H4 (cell line): ENCODE measurements around the gene PLA1A. TPM values are rescaled to one million over a fixed set of nuclear protein-coding genes. Genes with fewer than 3 reads are reported as not detected.

Source experiments
- DNase-seq: peaks from one replicate; pipeline ENCODE4 v3.0.0-alpha.2; 2015; ENCODE audit warnings: low spot score
- total RNA-seq: library from RNA; depleted of rRNA; stranded (reverse); fragments of >200 nt; shearing (Covaris generic); gene quantifications from 2 replicates; pipeline ENCODE4 v1.2.3, GENCODE V29; 2014

PLA1A gene
- total RNA-seq, 1 experiment from 2014 or later: 0.04 TPM

DNA sequence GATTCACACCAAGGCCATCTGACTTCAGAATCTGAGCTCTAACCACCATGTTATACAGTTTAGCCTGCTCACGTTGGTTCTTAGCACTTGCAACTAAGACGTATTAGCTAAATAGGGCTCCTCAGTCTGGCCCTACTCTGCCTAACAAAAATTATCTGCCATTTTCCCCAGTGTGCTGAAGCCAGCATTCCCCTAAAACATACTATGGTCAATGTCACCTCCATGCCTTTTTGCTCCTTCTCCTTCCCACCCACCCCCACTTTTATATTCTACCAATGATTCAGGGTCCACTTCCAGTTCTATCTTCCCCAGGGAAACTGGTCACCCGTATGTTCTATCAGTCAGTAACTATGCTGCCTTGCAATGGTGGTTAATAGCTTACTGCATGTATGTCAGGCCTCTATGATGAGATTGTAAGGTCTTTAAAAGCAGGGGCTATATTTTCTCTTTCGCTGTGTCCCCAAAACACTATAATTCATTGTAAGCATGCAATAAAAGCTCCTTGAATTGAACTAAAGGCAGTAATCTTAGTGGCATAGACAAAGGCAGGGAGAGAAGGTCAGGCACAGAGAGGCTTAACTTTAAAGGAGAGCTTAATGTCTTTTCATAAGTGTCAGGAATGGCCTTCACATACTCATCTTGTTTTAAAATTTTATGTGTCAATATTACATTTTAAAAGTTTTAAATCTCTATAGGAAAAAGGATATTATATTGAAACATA is 39.4 kb downstream of the PLA1A start:
- no peak for DNase-seq

DNA sequence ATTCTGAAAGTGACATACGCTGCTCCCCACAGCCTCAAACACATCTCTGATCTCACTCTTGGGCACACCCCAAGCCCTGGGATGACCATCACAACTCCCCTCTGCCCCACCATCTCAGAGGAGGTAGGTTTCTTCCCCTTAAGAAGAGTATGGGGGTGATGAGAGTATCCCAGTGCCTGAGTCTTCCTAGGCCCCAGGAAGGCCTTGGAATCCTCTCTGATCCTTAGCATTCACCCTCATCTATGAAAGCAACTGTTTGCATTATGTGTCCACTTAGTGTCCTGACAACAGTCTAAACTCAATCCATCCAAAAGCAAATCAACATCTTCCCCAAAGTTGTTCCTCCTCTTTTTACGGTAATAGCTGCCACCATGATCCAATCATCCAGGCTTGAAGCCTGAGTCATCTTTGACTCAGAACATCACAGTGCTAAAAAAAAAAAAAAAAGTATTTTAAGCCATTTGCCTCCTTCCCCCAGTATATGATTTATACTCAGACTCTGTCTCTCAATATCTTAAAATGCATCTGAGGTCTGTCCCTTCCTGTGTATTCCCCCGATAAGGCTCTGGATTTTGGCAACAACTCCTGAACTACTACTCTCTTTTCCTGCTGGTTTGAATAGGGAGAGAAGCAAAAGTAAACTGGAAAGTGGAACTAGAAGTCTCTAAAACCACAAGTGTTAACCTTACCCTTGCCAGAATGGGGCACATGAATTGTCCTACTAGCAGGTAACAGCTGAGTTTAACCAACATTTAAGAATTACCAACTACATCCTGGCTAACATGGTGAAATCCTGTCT is 40.2 kb downstream of the PLA1A start:
- peak; percentile 86 for DNase-seq

DNA sequence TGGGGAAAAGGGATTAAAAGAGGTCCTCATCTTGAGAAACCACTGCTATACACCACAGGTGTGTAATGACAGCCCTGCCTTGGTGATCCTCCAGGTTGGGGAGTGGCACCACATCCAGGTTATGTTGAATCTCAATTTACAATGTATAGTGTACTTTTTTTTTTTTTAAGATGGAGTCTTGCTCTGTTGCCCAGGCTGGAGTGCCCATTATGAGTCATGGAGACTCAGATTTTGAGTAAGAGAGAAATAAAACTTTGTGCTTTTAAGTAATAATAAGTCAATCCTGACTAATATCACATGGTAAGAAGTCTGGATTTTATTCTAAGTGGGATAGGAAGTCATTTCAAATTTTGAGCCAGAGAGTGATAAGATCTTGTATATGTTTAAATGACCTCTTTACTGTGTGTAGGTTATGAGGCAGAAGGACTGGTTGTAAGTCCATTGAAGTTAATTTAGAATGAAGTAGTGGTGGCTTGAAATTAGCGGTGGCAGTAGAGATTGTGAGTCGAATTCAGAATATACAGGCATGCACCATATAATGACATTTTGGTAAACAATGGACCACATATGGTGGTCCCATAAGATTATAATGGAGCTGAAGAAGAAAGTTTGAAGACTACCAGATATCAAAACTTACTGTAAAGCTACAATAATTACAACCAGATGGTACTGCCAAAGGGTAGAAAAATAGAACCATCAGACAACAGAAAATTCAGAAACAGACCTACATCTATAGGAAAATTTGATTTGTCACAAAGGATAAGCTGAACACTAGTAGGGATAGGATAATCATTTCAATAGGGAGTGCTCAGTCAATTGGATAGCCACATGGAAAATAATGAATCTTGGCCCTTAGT is 42.0 kb downstream of the PLA1A start:
- no peak for DNase-seq

DNA sequence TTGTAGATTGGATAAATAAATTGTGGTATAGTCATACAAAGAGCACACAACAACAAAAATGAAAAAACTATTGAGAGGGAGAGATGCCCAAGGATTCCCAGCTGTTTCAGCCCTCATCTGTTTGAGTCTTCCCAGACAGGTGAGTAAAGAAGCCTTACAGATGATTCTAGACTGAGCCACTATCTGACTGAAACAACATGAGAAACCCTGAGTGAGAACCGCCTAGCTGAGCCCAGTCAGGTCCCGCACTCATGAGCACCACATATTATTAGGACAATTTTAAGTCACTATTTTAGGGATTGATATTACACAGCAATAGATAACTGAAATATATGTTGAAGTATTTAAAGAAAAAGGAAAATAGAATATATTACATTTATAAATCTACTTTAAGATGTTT is 43.7 kb downstream of the PLA1A start:
- DNase-seq: no peak

DNA sequence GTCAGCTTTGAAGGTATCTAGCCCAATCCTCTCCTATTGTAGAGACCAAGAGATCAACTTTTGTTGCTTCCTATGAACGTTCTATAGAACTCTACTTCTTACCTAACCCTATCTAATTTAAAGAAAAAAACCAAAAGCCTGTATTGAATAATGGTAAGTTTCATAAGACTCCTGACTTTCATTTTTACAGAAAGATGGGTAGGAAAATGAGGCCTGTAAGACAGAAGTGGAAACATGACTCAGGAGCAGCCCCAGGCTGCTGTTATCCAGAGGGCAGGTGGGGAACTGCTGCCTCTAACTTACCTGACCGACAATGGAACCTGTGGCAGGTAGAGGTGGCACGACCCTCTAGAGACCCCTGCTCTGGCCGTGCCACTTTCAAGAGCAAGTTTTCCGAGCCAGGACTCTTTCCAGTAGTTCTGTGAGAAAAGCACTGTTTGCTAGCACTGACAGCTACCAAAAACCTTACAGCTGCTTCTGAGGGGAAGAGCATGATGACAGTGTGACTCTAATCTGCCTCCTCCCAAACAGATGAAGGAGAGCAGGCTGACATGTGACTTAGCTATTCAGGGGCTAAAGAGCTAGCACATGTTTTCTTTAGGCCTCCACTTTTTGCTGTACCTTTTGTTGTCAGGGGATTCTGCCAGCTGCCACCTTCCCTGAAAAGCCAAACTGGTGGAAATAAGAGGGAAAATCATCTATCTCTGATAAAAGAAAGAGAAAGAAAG is 45.2 kb downstream of the PLA1A start:
- DNase-seq: no peak

DNA sequence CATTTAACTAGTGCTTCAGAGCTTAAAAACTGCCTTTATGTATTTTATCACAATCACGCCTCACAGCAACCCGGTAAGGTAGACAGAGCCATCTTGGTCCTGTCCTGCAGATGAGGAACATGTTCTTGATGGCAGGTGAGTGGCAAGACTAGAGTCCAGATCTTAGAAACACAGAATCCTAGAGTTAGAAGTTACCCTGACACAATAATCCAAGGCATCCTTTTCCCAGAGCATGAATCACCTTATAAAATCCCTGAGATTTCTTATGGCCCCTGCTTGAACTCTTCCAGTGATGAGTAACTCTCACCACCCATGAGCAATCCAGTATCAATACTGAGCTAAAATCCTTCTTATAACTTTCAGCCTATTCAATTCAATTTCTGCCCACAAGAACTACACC is 45.8 kb downstream of the PLA1A start:
- no peak for DNase-seq

DNA sequence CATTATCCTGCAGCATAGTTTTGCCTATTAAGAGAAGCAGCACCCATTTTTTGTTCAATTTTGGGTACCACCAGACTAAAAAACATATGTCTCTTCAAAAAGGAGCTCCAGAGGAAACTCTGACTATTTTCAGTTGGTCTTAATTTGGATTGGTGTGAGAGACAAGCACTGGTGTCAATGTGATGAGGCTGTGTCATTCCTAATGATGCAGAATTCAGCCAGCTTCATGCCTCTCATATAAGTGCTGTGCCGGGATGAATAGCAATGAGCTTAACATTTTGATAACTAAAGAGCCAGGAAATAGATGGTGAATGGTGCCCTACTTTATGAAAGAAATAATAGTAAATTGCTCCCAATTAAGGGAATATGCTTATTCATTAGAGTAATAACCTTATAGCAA is 46.8 kb downstream of the PLA1A start:
- no peak for DNase-seq

DNA sequence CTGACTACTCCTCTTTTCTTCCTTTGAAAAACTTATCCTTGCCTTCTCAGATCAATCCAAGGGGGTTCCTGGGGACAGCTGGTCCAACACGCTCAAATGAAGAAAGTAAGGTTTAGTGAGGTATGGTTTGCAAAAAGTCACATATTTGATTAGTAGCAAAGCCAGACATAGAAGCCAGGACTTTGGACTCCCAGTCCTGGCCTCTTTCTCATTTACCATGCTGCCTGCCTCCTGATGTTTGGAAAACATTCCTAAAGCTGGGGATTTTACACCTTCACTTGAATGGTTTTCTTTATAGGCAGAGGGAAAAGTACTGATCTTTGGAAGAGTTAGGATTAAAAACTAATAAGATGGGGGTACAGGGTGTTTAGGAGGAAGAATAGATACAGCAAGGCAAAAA is 48.1 kb downstream of the PLA1A start:
- DNase-seq: no peak

DNA sequence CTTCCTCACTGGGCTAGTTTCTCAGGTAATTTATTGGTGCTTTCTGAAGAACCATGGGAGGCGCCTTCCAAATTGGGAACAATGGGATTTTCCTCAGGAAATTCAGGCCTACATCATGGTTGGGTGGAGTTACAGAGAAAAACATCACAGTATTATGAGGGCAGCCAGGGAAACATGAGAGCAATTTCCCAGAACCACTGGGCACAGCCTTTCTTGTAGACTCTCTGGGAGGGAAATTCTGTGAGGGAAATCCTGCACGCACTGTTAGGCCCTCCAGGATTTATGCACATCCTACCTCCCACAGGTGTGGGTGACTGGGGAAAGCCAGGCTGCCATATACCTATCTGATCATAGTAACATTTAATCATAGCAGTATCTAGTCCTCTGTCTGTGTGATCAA is 49.5 kb downstream of the PLA1A start:
- no peak for DNase-seq

DNA sequence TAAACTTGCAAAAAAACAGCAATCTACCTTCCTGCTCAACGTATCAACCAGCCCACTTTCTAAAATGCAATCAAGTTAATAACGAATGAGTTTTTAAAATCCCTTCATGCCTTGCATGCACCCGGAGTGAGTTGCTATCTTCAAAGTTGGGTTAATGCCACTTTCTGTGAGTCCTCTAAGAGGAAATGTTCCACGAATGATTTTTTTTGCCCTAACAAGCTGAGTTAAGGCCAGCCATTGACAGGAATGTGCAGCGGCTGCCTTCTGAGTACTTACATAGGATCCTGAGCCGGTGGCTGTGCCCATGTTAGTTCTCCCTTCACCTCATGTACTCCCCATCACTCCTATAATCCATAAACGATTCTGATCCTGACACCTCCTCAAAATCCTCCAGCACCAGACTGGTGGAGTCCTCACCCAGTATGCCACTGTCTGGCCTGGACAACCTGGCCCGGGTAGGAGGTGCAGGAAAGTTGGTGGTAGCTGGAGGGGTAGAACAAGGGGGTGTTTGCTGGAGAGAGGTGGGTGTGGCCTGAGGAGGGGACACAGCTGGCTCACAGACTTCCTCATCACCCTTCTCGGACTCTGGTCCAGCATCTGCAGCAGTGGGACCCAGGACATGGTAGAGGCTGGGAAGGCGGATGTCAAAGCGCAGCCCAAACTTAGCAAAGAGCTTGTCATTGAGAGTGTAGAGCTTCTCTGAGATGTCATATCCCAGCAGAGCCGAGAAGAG is 50.3 kb downstream of the PLA1A start:
- DNase-seq: no peak

DNA sequence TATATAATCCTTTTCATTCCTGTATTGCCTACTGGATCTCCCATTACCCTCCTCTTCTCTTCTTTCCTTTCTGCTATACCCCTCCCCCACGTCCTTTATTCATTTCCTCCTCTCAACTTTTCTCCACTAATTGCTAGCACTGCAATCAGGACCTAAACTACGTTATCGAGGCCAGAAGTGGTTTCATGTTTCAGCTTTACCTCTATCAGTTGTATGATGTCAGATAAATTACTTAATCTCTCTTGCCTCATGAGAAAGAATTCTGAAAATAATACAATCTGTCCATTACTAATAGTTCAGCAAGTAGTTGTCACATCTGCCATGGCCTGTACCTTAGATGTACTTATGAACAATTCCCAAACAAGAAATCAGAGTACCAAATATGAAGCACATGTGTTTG is 52.1 kb downstream of the PLA1A start:
- no peak for DNase-seq

DNA sequence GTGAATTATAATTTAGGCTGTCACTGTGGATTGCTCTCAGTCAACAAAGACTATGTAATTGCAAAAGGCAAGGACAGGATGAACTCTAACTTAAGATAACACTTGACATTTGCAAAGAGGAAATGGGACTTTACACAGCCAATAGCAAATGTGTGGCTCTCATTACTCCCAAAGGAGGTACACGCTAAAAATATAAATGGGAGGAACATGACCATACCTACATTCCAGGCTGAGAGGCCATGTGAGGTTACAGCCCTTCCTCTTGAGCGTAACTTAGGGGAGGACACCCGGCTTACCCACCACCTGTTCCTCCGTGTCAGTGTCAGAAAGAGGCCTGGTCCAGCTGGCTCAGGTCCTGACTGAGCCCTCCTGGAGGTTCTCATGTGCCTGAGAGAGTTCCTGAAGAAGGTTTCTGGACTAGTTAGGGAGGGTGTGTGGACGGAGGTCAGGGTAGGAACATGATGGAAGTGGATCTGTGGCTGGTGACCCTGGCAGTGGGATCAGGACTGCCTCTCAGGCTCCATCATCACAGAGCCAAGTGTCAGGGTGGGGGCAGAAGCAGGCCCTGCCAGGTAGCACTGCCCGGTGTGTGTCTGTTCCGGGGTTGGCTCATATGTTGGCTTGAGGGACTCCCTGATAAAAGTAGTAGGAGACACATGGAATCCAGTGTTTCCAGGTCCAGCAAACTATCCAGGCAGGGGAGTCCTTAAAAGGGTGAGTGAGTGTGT is 54.8 kb downstream of the PLA1A start:
- no peak for DNase-seq

DNA sequence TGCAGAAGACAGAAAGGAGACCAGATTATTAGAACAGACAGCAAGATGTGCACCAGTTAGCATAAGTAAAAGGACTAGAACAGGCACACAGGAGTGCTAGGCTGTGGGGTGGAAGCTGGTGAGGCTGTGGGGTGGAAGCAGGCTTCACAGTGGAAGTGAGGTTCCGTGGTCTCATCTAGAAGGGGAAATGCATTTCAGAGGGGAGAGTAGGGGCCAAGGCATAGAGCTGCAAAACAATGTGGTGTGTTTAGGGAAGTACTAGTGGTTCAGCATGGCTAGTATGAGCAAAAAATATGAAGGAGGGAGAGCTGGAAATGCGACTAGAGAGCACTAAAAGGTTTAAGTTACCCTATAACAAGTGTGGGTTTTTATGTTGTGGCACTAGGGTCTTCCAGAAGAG is 56.2 kb downstream of the PLA1A start:
- DNase-seq: no peak

DNA sequence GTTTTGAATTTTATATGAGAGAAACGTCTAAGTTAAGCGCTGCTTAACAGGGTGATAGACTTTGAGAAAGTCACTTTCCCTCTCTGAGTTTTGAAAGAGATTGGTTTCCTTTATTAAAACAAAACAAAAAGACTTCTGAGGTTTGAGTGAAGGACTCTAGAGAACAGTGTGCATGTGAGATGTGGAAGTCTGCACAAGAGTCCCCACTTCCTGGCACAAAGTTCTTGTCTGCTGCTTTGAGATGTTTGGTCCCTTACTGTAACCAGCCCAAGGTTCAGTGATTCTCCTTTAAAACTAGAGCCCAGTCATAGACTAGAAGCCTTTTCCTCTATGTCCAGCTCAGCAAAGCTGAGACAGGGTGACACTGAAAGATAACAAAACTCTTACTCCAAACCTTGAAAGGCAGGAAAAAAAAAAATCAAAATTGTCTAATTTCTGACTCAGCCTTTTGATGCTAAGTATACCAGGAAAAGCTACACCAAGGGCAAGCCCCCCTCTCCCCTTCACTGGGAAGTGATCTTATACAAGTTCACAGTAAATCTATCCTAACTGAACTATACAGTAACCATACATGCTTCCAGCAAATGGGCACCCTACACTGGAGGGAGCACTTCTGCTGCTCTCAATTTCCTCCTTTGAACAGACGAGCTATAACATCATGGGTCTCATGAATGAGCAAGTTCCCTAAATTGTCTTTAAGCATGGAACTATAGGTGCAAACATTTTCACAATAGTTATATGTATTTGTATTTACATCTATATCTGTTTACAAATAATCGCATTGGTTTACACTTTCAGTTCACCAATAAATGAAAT is 60.4 kb downstream of the PLA1A start:
- no peak for DNase-seq

DNA sequence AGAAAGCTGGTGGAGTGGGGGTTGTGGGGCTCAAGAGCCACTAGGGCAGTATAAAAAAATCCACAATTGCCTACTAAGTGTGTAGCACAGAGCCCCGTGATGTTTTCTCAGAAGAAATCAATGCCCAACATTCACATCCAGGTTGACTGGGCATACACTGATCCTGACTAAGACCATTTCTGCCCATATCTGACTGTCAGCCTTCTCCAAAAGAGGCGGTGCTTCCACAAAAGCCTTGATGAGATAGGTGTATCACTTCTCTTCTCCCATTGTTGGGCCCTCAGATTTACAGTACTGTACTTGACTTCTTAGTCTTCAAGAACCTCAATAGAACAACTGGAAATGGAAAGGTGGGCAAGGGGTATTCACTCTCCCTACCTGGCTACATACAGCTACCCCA is 61.3 kb downstream of the PLA1A start:
- DNase-seq: no peak

DNA sequence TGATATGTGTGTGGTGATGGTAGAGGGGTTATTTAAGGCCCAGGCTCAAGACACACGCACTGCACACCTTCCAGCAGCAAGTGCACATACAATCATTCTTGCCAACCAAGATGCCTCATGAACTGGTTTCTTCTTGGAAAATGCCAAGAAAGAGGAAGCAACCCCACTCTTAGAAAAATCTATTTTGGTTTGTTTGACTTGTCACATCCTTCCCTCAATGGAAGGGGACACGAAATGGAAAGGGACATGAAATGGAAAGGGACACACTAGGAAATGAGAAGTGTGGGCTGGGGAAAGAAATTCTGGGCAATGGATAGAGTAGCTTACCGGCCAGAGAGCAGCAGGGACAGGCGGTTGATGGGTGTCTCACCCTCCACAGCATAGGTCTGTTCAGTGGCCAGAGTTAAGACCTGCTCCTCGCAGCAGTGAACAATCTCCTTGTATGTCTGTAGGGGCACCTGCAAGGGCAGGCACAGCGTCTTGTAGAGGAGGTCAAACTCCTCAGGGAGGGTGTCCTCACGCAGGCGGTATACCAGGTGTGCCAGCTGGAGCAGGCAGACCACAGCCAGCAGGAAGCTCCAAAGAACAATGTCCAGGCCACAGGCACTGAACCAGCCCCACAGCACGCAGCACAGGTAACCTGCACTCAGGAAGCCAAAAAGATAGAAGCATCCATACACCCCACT is 62.1 kb downstream of the PLA1A start:
- no peak for DNase-seq

DNA sequence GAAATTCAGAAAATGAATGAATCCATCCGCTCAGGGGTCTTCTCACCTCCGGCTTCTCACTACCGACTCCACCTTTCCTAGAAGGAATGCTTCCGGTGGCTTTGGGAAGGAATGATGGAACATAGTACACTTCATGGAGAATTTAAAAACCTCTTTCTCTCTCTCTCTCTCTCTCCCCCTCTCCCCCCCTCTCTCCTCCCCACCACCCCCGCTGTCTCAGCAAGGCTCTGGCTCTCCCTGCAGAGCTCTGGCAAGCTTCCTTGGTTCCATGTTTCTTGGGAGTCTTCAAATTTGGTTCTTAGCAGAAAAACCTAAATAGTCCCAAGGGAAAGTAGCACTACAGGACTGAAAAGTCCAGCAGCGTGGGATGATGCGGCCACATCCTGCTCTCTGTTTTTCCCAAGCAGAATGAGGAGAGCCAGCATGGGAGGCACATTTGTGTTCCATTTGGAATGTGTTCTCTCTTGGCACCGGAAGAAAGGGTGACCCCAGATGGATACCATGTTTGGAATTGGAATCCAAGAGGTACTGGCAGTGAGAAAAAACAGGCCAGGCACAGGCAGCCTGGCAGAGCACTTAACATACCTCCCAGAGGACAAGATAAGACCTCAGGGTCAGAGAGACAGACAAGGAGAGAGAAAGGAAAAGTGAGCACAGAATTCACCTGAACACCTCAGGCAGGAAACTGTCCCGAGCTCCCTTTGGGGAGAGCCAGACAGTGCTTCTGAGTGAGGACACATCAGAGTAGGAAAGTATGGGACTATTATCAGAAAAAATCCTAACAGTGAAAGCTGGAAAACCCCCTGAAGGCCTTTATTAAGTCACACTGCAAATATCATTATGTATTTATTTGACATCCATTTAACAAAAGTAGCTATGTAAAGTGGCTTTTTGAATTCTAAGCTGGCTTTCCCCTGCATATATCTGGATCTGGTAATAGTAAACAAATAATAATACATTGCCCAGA is 63.1 kb downstream of the PLA1A start, which contains the start of gene POPDC2:
Gene POPDC2 (minus strand): TSS at position 116 of the 967 bp plus-strand sequence. CDS start 166 bp downstream, outside the sequence.
- DNase-seq: no peak
